ENCODE measurements around the gene AMIGO1. TPM values are rescaled to one million over a fixed set of nuclear protein-coding genes. Genes with fewer than 3 reads are reported as not detected.

AMIGO1 gene
- total RNA-seq, 4 donors from 2014 or later = 2.1 to 8.5 (median 4.7) TPM

- no peak for DNase-seq (ENCODE audit: low spot score in 2 of 2)
- Histone ChIP-seq H3K27ac (no peak overlapping the region), H3K4me3 (no peak overlapping the region), H3K4me1 (peaks cover 73% of the 10 kb centered on the region), H3K36me3 (peaks cover 28% of the 10 kb centered on the region), H3K27me3 (no peaks in the 10 kb centered on the region), H3K9me3 (no peaks in the 10 kb centered on the region)
- TF ChIP-seq CTCF (IDR thresholded peaks at IDR 0.05) (no peak), EP300 (IDR thresholded peaks at IDR 0.05) (no peak), POLR2AphosphoS5 (IDR thresholded peaks at IDR 0.05) (no peak), POLR2A (IDR thresholded peaks at IDR 0.05) (no peak)
- WGBS = 88% methylated on average over 7 of the region's 7 CpGs
These were observed 13.8 kb downstream of the AMIGO1 start for GRCh38 chr1:109495738-109496137.

- H3K27me3 ChIP-seq = no peaks in the 10 kb centered on the region
- H3K9me3 ChIP-seq = no peaks in the 10 kb centered on the region
- peaks cover 35% of the 10 kb centered on the region for H3K36me3 ChIP-seq
- H3K4me1 ChIP-seq = peaks cover 55% of the 10 kb centered on the region
- H3K27ac ChIP-seq = peak within 1 kb of the TSS; percentile 81
- WGBS = under 1% methylated on average over 42 of the region's 44 CpGs
- H3K4me3 ChIP-seq = peak within 1 kb of the TSS; percentile 93
- DNase-seq (ENCODE audit: low spot score in 2 of 2) = peak; percentile 89 to 93
- TF ChIP-seq CTCF (IDR thresholded peaks at IDR 0.05) = peak; percentile 72 to 98
- TF ChIP-seq EP300 (IDR thresholded peaks at IDR 0.05) = no peak
- no peak for TF ChIP-seq POLR2A (IDR thresholded peaks at IDR 0.05)
- peak in 1 of 3 donors; percentile 53 for TF ChIP-seq POLR2AphosphoS5 (IDR thresholded peaks at IDR 0.05)
These were observed 15.6 kb downstream of the AMIGO1 start, which contains the start of gene CYB561D1 for GRCh38 chr1:109493805-109494539. Gene CYB561D1, plus strand, starts transcription at chr1:109494094. Its CDS starts 46 bp downstream, at chr1:109494140.

- Histone ChIP-seq H3K9me3 (no peaks in the 10 kb centered on the region), H3K27me3 (no peaks in the 10 kb centered on the region), H3K36me3 (peaks cover 43% of the 10 kb centered on the region), H3K4me3 (peak overlapping the region; percentile 93), H3K27ac (peak overlapping the region; percentile 81), H3K4me1 (peaks cover 48% of the 10 kb centered on the region)
- TF ChIP-seq POLR2AphosphoS5 (IDR thresholded peaks at IDR 0.05) = no peak
- no peak for DNase-seq (ENCODE audit: low spot score in 2 of 2)
- 43% methylated on average over 4 of the region's 4 CpGs for WGBS
These were observed 16.3 kb downstream of the AMIGO1 start for GRCh38 chr1:109493227-109493626.

- WGBS = 76% methylated on average over 4 of the region's 4 CpGs
- DNase-seq (ENCODE audit: low spot score in 2 of 2) = no peak
- Histone ChIP-seq H3K4me3 (no peak overlapping the region), H3K9me3 (no peaks in the 10 kb centered on the region), H3K27me3 (no peaks in the 10 kb centered on the region), H3K4me1 (peaks cover 43% of the 10 kb centered on the region), H3K36me3 (peaks cover 43% of the 10 kb centered on the region), H3K27ac (no peak overlapping the region)
- TF ChIP-seq POLR2A (IDR thresholded peaks at IDR 0.05) = no peak
- TF ChIP-seq POLR2AphosphoS5 (IDR thresholded peaks at IDR 0.05) = no peak
These were observed 16.7 kb downstream of the AMIGO1 start for GRCh38 chr1:109492779-109493178.

- Histone ChIP-seq H3K36me3 (peaks cover 34% of the 10 kb centered on the region), H3K27me3 (no peaks in the 10 kb centered on the region), H3K4me1 (peaks cover 31% of the 10 kb centered on the region), H3K4me3 (no peak overlapping the region), H3K9me3 (no peaks in the 10 kb centered on the region), H3K27ac (no peak overlapping the region)
- 88% methylated on average over 6 of the region's 8 CpGs for WGBS
- no peak for DNase-seq (ENCODE audit: low spot score in 2 of 2)
- TF ChIP-seq POLR2A (IDR thresholded peaks at IDR 0.05) (no peak), EP300 (IDR thresholded peaks at IDR 0.05) (no peak)
These were observed 18.2 kb downstream of the AMIGO1 start for GRCh38 chr1:109491372-109491771.

GRCh38 chr1:109490934-109491302 is 18.6 kb downstream of the AMIGO1 start:
- TF ChIP-seq POLR2AphosphoS5 (IDR thresholded peaks at IDR 0.05) (no peak), EP300 (IDR thresholded peaks at IDR 0.05) (no peak), POLR2A (IDR thresholded peaks at IDR 0.05) (no peak), CTCF (IDR thresholded peaks at IDR 0.05) (no peak)
- peaks cover 30% of the 10 kb centered on the region for H3K36me3 ChIP-seq
- no peaks in the 10 kb centered on the region for H3K27me3 ChIP-seq
- no peak overlapping the region for H3K4me3 ChIP-seq
- 97% methylated on average over 6 of the region's 11 CpGs for WGBS
- DNase-seq (ENCODE audit: low spot score in 2 of 2) = no peak
- peaks cover 27% of the 10 kb centered on the region for H3K4me1 ChIP-seq
- no peak overlapping the region for H3K27ac ChIP-seq
- no peaks in the 10 kb centered on the region for H3K9me3 ChIP-seq
